22Rv1 (cell line): Measurements from ENCODE around the gene GASK1A.

Experiments
- ZFX ChIP-seq: fragments of 450-650 bp; IDR thresholded peaks from 2 replicates; pipeline ENCODE4 v1.6.1; 2017; ENCODE audit warnings: antibody characterized with exemption, borderline replicate concordance
- TF ChIP-seq, protein P1 (sequence below): fragments of 450-650 bp; IDR thresholded peaks from 2 replicates; pipeline ENCODE4 v1.5.1; 2017; ENCODE audit warnings: mild to moderate bottlenecking

DNA sequence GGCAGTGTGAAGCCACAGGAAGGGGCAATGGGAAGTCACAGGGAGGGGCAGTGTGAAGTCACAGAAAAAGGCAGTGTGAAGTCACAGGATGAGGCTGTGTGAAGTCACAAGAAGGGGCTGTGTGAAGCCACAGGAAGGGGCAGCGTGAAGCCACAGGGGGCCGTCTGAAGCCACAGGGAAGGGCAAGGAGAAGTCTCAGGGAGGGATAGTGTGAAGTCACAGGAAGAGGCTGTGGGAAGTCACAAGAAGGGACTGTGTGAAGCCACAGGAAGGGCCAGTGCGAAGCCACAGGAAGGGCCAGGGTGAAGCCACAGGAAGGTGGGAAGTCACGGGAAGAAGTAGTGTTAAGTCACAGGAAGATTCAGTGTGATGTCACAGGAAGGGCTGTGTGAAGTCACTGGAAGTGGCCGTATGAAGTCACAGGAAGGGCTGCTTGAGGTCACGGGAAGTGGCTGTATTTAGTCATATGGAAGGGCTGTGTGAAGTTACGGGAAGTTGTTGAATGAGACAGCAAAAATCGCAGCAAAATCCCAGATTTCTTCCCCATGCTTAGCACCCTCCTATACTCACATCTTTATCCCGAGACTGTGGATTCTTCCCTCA is 38.6 kb downstream of the GASK1A start:
- TF ChIP-seq, protein P1, sequence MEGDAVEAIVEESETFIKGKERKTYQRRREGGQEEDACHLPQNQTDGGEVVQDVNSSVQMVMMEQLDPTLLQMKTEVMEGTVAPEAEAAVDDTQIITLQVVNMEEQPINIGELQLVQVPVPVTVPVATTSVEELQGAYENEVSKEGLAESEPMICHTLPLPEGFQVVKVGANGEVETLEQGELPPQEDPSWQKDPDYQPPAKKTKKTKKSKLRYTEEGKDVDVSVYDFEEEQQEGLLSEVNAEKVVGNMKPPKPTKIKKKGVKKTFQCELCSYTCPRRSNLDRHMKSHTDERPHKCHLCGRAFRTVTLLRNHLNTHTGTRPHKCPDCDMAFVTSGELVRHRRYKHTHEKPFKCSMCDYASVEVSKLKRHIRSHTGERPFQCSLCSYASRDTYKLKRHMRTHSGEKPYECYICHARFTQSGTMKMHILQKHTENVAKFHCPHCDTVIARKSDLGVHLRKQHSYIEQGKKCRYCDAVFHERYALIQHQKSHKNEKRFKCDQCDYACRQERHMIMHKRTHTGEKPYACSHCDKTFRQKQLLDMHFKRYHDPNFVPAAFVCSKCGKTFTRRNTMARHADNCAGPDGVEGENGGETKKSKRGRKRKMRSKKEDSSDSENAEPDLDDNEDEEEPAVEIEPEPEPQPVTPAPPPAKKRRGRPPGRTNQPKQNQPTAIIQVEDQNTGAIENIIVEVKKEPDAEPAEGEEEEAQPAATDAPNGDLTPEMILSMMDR = no peak
- no peak for TF ChIP-seq ZFX
